AG09319 (cell line): ENCODE measurements around the gene SLC37A1.

Source experiments
- DNase-seq: peaks from one replicate; pipeline ENCODE4 v3.0.0-alpha.2; 2010; ENCODE audit warnings: low read depth; ENCODE audit errors: extremely low read depth
- TF ChIP-seq, protein P1 (sequence below): IDR thresholded peaks from 2 replicates; pipeline ENCODE4 v1.5.1; 2011; ENCODE audit warnings: low read depth, mild to moderate bottlenecking, inconsistent platforms, low read length, moderate library complexity

The SLC37A1 gene

DNA sequence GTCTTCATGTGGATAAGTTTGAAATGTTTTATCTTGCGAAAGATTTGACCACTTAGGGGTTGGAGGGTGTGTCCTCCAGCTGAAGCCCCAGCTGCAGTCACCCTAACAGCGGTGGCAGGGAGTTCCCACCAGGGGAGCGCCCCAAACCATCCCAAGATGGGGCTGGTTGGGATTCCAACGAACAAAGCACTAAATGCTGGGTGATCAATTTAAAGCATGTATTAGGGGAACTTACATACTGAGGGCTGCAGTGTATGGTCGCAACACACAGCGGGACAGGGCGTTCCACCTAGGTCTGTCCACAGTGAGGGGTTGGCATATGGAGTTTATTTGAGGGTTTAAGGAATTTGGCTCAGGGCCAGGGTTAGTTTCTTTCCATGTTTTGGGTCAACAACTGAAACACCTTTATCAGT is 26.3 kb downstream of the SLC37A1 start:
- TF ChIP-seq, protein P1, sequence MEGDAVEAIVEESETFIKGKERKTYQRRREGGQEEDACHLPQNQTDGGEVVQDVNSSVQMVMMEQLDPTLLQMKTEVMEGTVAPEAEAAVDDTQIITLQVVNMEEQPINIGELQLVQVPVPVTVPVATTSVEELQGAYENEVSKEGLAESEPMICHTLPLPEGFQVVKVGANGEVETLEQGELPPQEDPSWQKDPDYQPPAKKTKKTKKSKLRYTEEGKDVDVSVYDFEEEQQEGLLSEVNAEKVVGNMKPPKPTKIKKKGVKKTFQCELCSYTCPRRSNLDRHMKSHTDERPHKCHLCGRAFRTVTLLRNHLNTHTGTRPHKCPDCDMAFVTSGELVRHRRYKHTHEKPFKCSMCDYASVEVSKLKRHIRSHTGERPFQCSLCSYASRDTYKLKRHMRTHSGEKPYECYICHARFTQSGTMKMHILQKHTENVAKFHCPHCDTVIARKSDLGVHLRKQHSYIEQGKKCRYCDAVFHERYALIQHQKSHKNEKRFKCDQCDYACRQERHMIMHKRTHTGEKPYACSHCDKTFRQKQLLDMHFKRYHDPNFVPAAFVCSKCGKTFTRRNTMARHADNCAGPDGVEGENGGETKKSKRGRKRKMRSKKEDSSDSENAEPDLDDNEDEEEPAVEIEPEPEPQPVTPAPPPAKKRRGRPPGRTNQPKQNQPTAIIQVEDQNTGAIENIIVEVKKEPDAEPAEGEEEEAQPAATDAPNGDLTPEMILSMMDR, result peak; percentile 0; the same call in 1 of the 2 replicates
- no peak for DNase-seq

DNA sequence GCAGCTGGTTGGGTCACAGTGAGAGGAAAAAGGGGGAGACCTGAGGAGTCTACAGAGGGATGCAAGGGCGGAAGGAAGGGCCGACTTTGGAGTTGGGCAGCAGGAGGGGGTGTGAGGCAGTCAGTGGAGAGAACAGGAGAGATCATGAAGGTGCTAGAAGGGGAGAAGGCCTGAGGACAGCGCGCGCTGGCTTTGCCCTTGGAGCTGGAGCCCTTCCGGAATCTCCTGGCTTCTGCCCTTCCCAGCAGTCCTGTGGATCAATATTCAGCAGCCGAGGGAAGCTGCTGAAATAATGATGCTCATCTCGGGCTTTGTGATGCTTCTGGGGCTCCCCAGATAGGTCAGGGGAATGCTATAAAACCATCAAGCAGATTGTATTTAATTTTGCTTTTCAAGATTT is 26.7 kb downstream of the SLC37A1 start:
- no peak for DNase-seq
- TF ChIP-seq, protein P1, result no peak

- TF ChIP-seq, protein P1, result no peak
- no peak for DNase-seq
Observed at GRCh38 chr21:42541174-42541573, 27.5 kb downstream of the SLC37A1 start.

- DNase-seq, result no peak
- TF ChIP-seq, protein P1, result no peak
Observed at GRCh38 chr21:42541618-42542017, 28.0 kb downstream of the SLC37A1 start.

GRCh38 chr21:42542196-42542595 is 28.5 kb downstream of the SLC37A1 start:
- TF ChIP-seq, protein P1, result no peak
- DNase-seq, result no peak

- TF ChIP-seq, protein P1, result no peak
- DNase-seq, result no peak
Observed at GRCh38 chr21:42542596-42542995, 28.9 kb downstream of the SLC37A1 start.

- TF ChIP-seq, protein P1, result no peak
- no peak for DNase-seq
Observed at GRCh38 chr21:42543106-42543847, 29.6 kb downstream of the SLC37A1 start.
